Measurements from ENCODE around the gene C4orf50. TPM values are rescaled to one million over a fixed set of nuclear protein-coding genes. Genes with fewer than 3 reads are reported as not detected.

C4orf50 gene
- total RNA-seq, 2 donors from 2014 or later: 0.34 to 2.1 TPM

DNA sequence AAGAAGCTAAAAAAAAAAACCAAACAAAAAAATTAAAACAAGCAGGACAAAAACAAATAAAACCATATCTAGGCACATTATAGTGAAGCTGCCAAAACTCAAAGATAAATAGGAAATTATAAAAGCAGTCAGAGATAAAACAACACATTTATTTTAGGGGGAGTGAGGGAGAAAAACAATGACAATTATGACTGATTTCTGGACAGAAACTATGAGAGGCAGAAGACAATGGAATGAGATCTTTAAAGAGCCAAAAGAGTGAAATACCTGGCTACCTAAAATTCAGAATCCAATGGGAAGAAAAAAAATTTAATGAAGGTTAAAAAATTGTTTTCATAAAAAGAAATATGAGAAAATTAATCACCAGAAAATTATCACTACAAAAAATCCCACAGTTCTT lies 33.4 kb downstream of the C4orf50 start:
- H3K36me3 Mint-ChIP-seq (ENCODE audit: low read depth): no peaks in the 10 kb centered on the region
- H3K9me3 Mint-ChIP-seq: peaks cover 14% of the 10 kb centered on the region
- no peak for ATAC-seq (replicated peaks)
- peaks cover 14% of the 10 kb centered on the region for H3K27me3 Mint-ChIP-seq
- no peaks in the 10 kb centered on the region for H3K4me1 Mint-ChIP-seq
- no peak overlapping the region for H3K4me3 Mint-ChIP-seq
- H3K27ac Mint-ChIP-seq: no peak overlapping the region

DNA sequence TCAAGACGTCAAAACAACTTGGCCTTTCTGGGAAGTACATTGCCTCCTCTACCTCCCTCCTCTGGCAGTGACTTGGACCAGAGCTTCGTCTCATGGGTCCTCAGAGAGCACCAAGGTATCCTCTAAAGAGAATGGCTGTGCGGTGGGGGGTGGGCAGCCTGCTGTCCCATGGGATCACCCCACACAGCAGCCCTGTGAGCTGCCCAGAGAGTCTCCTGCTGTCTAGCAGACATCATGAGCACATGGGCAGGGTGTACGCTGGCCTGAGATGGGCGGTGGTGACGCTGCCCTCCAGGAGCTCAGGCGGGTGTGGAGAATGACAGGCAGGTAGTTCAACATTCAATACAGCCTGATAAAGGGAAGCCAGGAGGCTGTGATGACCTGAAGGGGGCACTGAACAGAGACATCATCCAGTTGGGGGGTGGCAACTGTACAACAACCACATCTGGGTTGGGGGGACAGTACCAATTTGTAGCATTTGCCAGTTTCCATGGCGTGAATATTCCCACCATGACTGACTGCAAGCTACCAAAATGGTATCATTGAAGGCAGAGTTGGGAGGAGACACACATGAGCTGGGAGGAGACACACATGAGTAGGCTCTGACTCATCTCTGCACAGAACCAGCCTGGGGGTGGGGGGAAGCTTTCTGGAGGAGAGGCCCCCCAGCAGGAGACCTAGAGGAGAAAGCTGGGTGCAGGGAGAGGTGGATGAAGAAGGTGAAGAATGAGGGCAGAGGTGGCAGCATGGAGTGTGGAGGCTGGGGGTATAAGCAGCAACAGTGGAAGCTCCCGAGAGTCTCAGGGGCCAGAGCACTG lies 35.9 kb downstream of the C4orf50 start:
- no peak overlapping the region for H3K27ac Mint-ChIP-seq
- ATAC-seq (replicated peaks): no peak
- peaks cover 14% of the 10 kb centered on the region for H3K9me3 Mint-ChIP-seq
- no peaks in the 10 kb centered on the region for H3K4me1 Mint-ChIP-seq
- peaks cover 22% of the 10 kb centered on the region for H3K27me3 Mint-ChIP-seq
- no peak overlapping the region for H3K4me3 Mint-ChIP-seq
- H3K36me3 Mint-ChIP-seq (ENCODE audit: low read depth): no peaks in the 10 kb centered on the region

DNA sequence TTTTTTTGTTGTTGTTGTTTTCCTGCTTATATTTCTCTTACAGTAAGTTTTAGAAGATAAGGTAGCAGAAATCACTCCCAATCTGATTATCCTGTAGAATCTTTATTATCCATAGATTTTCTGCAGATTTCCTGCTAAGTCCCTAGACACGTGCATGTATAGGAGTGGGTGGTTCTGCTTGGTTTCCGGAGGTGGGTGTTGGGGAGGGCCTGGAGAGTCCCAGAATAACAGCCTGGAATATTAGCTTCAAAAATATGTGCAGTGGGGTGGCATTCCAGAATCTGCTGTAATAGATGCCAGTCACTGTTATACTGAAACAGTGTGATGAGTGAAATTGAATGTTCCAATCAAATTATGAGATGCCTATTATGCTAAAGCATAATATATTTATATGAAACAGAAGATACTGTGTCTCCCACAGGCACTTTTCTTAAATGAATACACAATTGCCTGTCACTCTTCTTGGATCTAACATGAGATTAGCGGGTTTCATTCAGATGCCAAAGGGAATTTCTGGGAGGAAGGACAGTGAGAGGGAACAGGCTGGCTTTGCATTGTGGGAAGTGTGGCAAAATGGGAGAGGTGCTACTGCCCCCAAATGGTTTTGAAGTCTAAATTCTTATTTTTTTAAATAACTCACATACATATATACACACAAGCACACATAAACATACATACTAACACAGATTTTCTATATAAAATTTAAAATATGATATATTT lies 37.6 kb downstream of the C4orf50 start:
- Mint-ChIP-seq H3K4me3 (no peak overlapping the region), H3K4me1 (no peaks in the 10 kb centered on the region), H3K27me3 (peaks cover 25% of the 10 kb centered on the region), H3K27ac (no peak overlapping the region), H3K36me3 (ENCODE audit: low read depth) (no peaks in the 10 kb centered on the region), H3K9me3 (peaks cover 14% of the 10 kb centered on the region)
- ATAC-seq (replicated peaks): no peak

DNA sequence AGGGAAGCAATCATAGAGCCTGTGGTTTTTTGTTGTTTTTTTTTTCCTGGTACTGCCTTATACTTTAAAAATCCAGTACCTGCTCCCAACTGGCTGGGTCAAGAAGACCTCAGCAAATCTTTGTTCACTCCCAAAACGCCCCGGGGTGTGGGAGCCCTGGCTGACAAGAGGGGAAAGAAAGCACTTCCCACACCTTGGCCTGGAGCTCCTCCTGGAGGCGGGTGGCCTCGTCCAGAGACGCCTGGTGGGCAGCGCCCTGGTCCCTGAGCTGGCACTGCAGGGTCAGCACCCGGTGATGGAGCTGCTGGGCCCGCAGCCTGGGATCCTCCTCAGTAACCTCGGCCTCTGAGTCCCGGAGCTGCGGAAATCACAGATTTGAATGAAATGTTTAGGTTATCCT lies 38.2 kb downstream of the C4orf50 start:
- Mint-ChIP-seq H3K4me1 (no peaks in the 10 kb centered on the region), H3K27ac (no peak overlapping the region), H3K9me3 (peaks cover 14% of the 10 kb centered on the region), H3K36me3 (ENCODE audit: low read depth) (no peaks in the 10 kb centered on the region), H3K4me3 (no peak overlapping the region), H3K27me3 (peaks cover 25% of the 10 kb centered on the region)
- ATAC-seq (replicated peaks): no peak

DNA sequence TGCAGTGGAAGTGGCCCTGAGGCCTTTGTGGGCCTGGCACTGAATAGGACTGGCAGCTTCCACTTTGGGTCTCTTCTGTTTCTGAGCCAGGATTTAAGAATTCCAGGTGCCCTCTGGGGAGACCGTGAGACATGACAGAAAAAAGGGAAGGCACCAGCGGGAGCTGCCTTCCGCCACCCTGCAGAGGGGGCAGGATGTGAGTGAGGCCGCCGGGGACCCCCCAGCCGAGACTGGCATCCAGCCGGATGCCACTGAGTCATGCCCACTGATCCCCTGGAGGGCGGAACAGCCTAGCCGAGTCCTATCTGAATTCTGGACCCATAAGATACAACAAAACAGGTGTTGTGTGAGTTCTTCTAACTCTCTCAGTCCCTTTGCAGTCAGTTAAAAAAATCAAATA lies 41.3 kb downstream of the C4orf50 start:
- no peak overlapping the region for H3K27ac Mint-ChIP-seq
- no peaks in the 10 kb centered on the region for H3K4me1 Mint-ChIP-seq
- H3K9me3 Mint-ChIP-seq: no peaks in the 10 kb centered on the region
- H3K4me3 Mint-ChIP-seq: no peak overlapping the region
- ATAC-seq (replicated peaks): no peak
- H3K36me3 Mint-ChIP-seq (ENCODE audit: low read depth): no peaks in the 10 kb centered on the region
- H3K27me3 Mint-ChIP-seq: peaks cover 14% of the 10 kb centered on the region

DNA sequence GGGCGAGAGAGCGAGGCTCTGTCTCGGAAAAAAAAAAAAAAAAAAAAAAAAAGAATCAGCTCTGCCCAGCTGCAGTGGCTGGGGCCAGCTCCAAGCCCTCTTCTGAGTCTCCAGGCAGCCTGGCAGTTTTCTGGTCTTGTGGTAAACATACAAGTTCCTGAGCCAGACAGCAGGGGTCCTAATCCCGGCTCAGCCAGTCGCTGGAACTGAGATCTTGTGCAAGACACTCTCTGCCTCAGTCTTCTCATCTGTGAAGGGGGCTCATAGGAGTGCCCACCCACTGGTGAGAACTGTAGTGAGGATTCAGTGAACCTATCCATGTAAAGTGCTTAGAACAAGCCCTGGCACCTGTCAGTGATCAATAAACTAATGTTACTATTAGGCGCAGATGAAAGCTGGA lies 41.8 kb downstream of the C4orf50 start:
- no peak overlapping the region for H3K27ac Mint-ChIP-seq
- H3K4me1 Mint-ChIP-seq: no peaks in the 10 kb centered on the region
- no peaks in the 10 kb centered on the region for H3K9me3 Mint-ChIP-seq
- no peak for ATAC-seq (replicated peaks)
- H3K4me3 Mint-ChIP-seq: no peak overlapping the region
- H3K36me3 Mint-ChIP-seq (ENCODE audit: low read depth): no peaks in the 10 kb centered on the region
- H3K27me3 Mint-ChIP-seq: peaks cover 14% of the 10 kb centered on the region

DNA sequence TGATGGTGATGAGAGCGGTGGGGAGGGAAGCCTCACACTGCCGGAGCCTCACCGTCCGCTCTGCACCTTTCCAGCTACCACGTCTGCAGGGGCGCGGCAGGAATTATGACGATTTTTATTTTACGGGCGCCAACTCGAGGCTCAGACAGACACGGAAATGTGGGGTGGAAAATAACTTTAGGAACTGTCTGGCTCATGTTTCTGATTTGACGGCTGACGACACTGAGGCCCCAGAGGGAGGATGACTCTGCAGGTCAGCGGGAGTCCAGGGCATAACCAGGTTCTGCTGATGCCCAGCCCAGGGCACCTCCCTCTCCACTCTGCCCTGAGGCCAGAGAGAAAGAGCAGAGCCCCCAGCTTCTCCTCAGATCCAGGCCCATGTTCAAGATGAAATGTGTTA lies 43.9 kb downstream of the C4orf50 start:
- no peak overlapping the region for H3K27ac Mint-ChIP-seq
- no peak overlapping the region for H3K4me3 Mint-ChIP-seq
- H3K4me1 Mint-ChIP-seq: no peaks in the 10 kb centered on the region
- H3K36me3 Mint-ChIP-seq (ENCODE audit: low read depth): no peaks in the 10 kb centered on the region
- no peak for ATAC-seq (replicated peaks)
- peaks cover 12% of the 10 kb centered on the region for H3K27me3 Mint-ChIP-seq
- H3K9me3 Mint-ChIP-seq: no peaks in the 10 kb centered on the region

DNA sequence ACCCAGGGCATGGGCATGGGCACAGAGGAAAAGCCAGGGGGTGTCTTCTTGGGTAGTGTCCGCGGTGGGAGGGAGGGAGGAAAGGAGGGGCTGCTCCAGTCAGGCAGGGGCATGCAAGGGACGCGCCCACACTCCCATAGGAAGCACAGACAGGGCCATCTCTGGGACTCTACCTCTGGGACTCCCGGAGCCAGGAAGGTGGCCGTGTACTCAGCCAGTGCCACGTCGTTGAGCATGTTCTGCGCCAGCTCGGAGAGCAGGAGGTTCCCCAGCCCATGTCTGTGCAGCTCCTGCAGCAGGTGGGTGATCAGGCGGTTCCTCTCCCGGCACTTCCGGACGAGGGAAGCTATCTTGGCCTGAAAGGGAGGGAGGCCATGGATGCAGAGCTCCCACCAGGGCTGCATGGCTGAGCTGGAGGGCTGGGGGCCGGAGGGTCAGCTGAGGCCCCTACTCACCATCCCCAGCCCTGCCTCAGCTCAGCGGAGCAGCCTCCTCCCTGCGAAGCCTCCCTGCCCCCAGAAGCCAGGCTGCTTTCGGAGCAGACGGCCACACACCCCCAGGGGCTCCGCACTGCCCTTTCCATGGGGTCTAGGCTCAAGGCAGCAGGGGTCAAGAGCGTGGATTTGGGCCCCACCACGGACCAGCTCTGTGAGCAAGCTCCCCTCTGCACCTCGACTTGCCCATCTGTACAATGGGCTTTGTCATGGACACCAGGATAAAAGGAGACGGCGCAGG lies 44.6 kb downstream of the C4orf50 start:
- Mint-ChIP-seq H3K4me3 (no peak overlapping the region), H3K27me3 (peaks cover 9% of the 10 kb centered on the region), H3K36me3 (ENCODE audit: low read depth) (no peaks in the 10 kb centered on the region), H3K27ac (no peak overlapping the region), H3K9me3 (no peaks in the 10 kb centered on the region), H3K4me1 (no peaks in the 10 kb centered on the region)
- no peak for ATAC-seq (replicated peaks)

DNA sequence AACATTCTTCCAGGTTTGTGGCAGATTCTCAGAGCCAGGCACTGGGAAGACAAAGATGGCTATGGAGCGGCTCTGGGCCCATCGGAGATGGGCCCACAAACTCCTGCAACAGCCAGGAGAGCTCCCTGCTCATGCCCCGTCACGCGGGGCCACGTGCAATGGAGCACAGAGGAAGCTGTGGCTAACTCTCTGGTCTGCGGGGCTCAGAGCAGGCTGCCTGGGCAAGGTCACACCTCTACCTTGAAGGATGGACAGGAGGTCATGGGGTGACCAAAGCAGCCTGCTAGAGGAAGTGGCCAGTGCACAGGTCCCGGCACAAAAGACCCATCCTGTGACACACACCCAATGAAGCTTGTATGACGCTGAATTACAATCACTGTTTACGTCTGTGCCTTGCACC lies 45.2 kb downstream of the C4orf50 start:
- Mint-ChIP-seq H3K4me1 (no peaks in the 10 kb centered on the region), H3K9me3 (no peaks in the 10 kb centered on the region)

DNA sequence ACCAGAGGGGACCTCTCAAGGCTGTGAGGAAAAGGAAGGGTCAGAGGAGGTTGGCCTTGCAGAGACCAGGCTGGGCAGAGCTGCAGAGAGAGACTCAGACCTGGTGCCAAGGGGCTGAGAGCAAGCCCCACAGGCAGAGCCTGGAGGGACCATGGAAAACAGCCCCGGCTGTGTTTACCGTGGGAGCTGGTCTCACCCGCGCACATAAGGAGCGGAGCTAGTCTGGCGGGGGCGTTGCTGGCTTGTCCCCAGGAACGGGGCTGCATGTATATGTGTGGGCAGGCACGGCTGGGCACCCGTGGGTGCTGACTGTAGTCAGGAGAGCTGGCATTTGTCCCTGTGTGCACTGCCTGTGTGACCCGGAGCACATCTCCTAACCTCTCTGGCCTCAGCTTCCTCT lies 45.7 kb downstream of the C4orf50 start:
- H3K9me3 Mint-ChIP-seq: no peaks in the 10 kb centered on the region
- no peak overlapping the region for H3K4me3 Mint-ChIP-seq
- no peaks in the 10 kb centered on the region for H3K4me1 Mint-ChIP-seq
- peaks cover 9% of the 10 kb centered on the region for H3K27me3 Mint-ChIP-seq
- no peaks in the 10 kb centered on the region for H3K36me3 Mint-ChIP-seq (ENCODE audit: low read depth)
- ATAC-seq (replicated peaks): no peak
- no peak overlapping the region for H3K27ac Mint-ChIP-seq

More for the DNA sequence above, 45.2 kb downstream of the C4orf50 start:
- no peak overlapping the region for H3K4me3 Mint-ChIP-seq
- no peak overlapping the region for H3K27ac Mint-ChIP-seq
- H3K36me3 Mint-ChIP-seq (ENCODE audit: low read depth): no peaks in the 10 kb centered on the region
- no peak for ATAC-seq (replicated peaks)
- H3K27me3 Mint-ChIP-seq: peaks cover 9% of the 10 kb centered on the region

DNA sequence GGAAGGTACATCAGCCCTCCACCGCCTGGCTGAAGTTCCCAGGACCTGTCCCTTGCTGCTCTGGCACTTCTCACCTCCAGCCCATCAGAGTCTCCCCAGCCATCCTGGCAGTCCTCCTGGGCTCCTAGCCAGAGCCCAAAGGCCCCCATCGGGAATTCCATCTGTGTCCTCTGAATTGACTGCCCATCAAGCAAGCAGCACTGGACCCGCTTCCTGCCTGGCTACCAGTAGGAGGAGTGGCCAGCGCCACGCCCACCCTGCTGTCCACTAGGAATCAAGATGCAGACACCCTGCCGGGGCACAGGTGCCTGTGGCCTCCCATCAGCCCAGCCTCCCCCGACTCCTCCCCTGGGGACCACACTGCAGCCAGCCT lies 47.2 kb downstream of the C4orf50 start:
- no peak for ATAC-seq (replicated peaks)
- no peaks in the 10 kb centered on the region for H3K4me1 Mint-ChIP-seq
- no peak overlapping the region for H3K4me3 Mint-ChIP-seq
- H3K36me3 Mint-ChIP-seq (ENCODE audit: low read depth): no peaks in the 10 kb centered on the region
- H3K27ac Mint-ChIP-seq: no peak overlapping the region
- no peaks in the 10 kb centered on the region for H3K9me3 Mint-ChIP-seq
- peaks cover 6% of the 10 kb centered on the region for H3K27me3 Mint-ChIP-seq

DNA sequence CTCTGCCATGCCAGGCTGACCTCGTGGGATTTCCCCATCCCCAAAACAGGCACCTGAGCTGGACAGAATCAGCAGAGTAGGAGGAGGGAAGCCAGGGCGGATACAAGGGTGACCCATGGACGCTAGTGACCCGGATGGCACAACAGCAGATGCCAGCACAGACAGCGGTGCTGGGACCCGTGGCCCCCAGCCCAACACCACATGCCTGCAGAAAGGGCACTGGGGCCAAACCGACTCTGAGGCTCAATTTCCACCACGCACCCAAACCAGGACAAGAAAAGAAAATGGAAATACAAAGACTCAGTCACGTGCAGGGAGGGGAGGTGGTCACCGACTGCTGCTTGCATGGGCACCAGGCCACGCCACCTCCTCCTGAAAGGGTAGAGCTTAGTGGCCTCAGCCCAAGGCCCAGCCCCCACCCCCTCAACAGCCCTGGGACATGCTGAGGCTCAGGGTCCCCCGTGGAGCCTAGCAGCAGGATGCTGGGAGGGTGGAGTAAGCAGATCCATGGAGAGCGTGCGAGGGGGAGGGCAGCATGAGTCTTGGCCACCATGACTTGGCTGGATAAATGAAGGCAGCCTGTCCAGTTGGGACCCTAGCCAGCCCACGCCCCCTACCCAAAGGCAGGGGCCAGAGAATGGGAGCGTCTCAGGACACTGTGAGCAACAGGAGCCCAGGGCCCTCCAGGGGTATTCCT lies 47.7 kb downstream of the C4orf50 start:
- ATAC-seq (replicated peaks): no peak
- Mint-ChIP-seq H3K9me3 (no peaks in the 10 kb centered on the region), H3K36me3 (ENCODE audit: low read depth) (no peaks in the 10 kb centered on the region), H3K27ac (no peak overlapping the region), H3K27me3 (peaks cover 6% of the 10 kb centered on the region), H3K4me1 (no peaks in the 10 kb centered on the region), H3K4me3 (no peak overlapping the region)

DNA sequence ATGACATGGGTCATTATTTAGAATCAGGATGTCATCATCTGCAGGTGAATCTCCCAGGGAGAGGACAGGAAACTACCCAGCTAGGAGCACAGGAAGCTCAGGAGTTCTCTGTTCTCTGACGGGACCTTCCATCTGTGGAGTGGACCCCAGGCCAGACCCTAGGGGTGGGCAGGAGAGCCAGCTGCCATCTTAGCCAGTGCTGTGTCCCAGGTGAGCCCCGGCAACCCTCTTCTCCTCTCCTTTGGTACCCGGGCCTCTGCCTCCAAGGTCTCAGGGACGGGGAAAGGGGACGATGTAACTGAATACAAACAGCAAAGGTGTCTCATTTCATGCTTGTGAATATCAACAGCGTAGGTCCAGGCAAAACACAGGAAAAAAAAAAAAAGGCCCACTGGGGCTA lies 48.5 kb downstream of the C4orf50 start:
- H3K9me3 Mint-ChIP-seq: no peaks in the 10 kb centered on the region
- H3K4me3 Mint-ChIP-seq: no peak overlapping the region
- H3K27me3 Mint-ChIP-seq: peaks cover 6% of the 10 kb centered on the region
- no peak for ATAC-seq (replicated peaks)
- no peak overlapping the region for H3K27ac Mint-ChIP-seq
- H3K4me1 Mint-ChIP-seq: no peaks in the 10 kb centered on the region
- no peaks in the 10 kb centered on the region for H3K36me3 Mint-ChIP-seq (ENCODE audit: low read depth)

DNA sequence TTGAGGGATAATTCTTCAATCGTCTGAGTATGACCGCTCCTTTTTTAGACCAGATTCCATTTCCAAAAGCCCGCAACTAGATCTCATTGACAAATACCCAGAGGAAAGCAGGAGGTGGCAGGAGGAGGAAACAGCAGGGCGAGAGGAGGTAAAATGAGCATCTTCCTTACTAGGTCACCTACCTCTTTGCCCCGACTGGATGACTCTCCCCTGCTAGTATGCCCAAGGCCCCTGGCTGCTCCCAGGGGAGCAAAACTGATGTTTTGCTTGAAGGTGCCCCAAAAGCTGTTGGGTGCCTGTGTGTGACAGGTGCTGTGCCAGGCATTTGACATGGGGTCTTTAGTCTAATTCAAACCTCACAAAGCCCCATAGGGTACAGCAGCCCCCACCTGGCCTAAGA lies 48.9 kb downstream of the C4orf50 start:
- ATAC-seq (replicated peaks): no peak
- H3K4me1 Mint-ChIP-seq: no peaks in the 10 kb centered on the region
- no peaks in the 10 kb centered on the region for H3K9me3 Mint-ChIP-seq
- no peak overlapping the region for H3K4me3 Mint-ChIP-seq
- H3K27ac Mint-ChIP-seq: no peak overlapping the region
- H3K36me3 Mint-ChIP-seq (ENCODE audit: low read depth): no peaks in the 10 kb centered on the region
- peaks cover 6% of the 10 kb centered on the region for H3K27me3 Mint-ChIP-seq
